GM12878 (cell line): ENCODE data around the gene ERCC2.
"Not testable (repeated sequence)": the region's sequence is repeated elsewhere in the genome, so short reads cannot be mapped to it uniquely, and the experiment has no call there.

Source experiments
- CBFB ChIP-seq: IDR thresholded peaks from 2 replicates; pipeline ENCODE4 v1.6.1; 2016; ENCODE audit warnings: antibody characterized with exemption, low read depth
- CHD2 ChIP-seq: IDR thresholded peaks from 2 replicates; pipeline ENCODE4 v1.6.1; 2011; ENCODE audit warnings: low read depth, low read length, improper control_type of control experiment, borderline replicate concordance
- CTCF ChIP-seq, 3 experiments: IDR thresholded peaks in 2 of 3; conservative IDR thresholded peaks in 1 of 3; 2 replicates each; pipeline ENCODE4 v1.5.1; 2011; ENCODE audit warnings: low read depth in 3 of 3, low read length in 3 of 3, mild to moderate bottlenecking in 3 of 3, control low read depth in 2 of 3, moderate library complexity in 2 of 3, inconsistent platforms in 1 of 3, mixed read lengths in 1 of 3; ENCODE audit not compliant: control insufficient read depth in 2 of 3, insufficient read depth in 1 of 3; ENCODE audit errors: extremely low read depth in 1 of 3
- NFYB ChIP-seq: IDR thresholded peaks from 2 replicates; pipeline ENCODE4 v1.6.1; 2011; ENCODE audit warnings: low read depth, mild to moderate bottlenecking, low read length, improper control_type of control experiment, moderate library complexity; ENCODE audit not compliant: insufficient read depth
- POLR2AphosphoS5 ChIP-seq: IDR thresholded peaks from 2 replicates; pipeline ENCODE4 v1.6.1; 2011; ENCODE audit warnings: mild to moderate bottlenecking, low read length, inconsistent platforms
- RCOR1 ChIP-seq: conservative IDR thresholded peaks from 2 replicates; pipeline ENCODE4 v1.6.1; 2012; ENCODE audit warnings: low read depth, low read length, improper control_type of control experiment
- ZBTB11 ChIP-seq: fragments of 450-650 bp; formaldehyde crosslinking; IDR thresholded peaks from 2 replicates; pipeline ENCODE4 v1.5.0; 2022; ENCODE audit warnings: mild to moderate bottlenecking, missing genetic modification characterization

- TF ChIP-seq CTCF (IDR thresholded peaks at IDR 0.05 in 2 of 3, conservative IDR thresholded peaks at IDR 0.05 in 1 of 3; ENCODE audit: control insufficient read depth in 2 of 3, extremely low read depth in 1 of 3, insufficient read depth in 1 of 3, low read depth in 3 of 3, low read length in 3 of 3); CHD2; POLR2AphosphoS5; NFYB; RCOR1; CBFB; ZBTB11 (CRISPR knock-in tag): not testable (repeated sequence)
Measured at GRCh38 chr19:45334881-45335280, 35.5 kb downstream of the ERCC2 start.
